GM19099 (cell line): Measurements from ENCODE around the gene POLR1G.

ENCODE experiments used
- POLR2A ChIP-seq: IDR thresholded peaks from 3 replicates; pipeline ENCODE4 v1.6.1; 2011; ENCODE audit warnings: low read depth; ENCODE audit not compliant: insufficient read length; ENCODE audit errors: extremely low read depth

POLR1G gene

GRCh38 chr19:45448425-45448756, 41.9 kb downstream of the POLR1G start:
- no peak for TF ChIP-seq POLR2A

- TF ChIP-seq POLR2A: no peak
Measured at GRCh38 chr19:45448887-45449299, 42.4 kb downstream of the POLR1G start.

DNA sequence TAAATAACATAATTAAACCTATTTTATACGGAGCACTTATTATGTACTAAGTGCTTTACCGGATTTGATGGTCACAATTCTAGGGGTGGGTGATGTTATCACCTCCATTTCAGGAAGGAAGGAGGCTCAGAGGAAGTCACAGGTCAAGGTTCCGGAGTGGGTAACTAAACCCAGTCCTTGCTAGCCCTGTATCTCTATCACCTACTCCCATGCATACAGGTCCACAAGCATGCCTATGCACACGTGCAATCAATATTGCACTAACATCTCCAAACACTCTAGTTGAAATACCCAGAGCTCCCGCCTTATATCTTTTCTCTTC, 43.5 kb downstream of the POLR1G start:
- no peak for TF ChIP-seq POLR2A

- no peak for TF ChIP-seq POLR2A
Measured at GRCh38 chr19:45451131-45451849, 44.8 kb downstream of the POLR1G start.

DNA sequence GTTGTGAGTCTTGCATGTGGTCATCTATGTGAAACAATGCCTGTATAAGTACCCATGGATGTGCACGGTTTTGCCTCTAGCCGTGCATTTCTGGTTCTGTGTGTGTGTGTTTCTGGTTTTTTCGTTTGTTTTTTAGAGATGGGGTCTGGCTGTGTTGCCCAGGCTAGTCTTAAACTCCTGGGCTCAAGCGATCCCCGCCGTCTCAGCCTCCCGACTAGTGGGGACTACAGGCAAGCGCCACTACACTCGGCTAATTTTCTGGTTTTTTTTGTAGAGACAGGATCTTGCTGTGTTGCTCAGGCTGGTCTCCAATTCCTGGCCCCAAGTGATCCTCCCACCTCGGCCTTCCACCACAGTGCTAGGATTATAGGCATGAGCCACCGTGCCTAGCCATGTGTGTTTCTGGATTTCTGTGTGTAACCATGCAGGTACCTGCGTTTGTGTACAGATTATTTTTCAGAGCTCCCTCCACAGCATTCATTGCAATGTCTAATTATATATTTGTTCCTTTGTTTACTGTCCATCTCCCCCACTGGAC, 45.5 kb downstream of the POLR1G start:
- TF ChIP-seq POLR2A: no peak

GRCh38 chr19:45455707-45456499, 49.5 kb downstream of the POLR1G start:
- no peak for TF ChIP-seq POLR2A

GRCh38 chr19:45456500-45456815, 50.0 kb downstream of the POLR1G start:
- TF ChIP-seq POLR2A: no peak

GRCh38 chr19:45457776-45458175, 51.3 kb downstream of the POLR1G start:
- no peak for TF ChIP-seq POLR2A
